Upper lobe of right lung (tissue), 1 donor: ENCODE measurements around the gene GGA3. TPM values are rescaled to one million over a fixed set of nuclear protein-coding genes. Genes with fewer than 3 reads are reported as not detected.
"Not testable (repeated sequence)": the region's sequence is repeated elsewhere in the genome, so short reads cannot be mapped to it uniquely, and the experiment has no call there.

Experiments used
- ATAC-seq: fragments of 200-7000 bp; cut with Tn5 transposase; one replicate; pipeline ENCODE4 v1.9.1; 2020; ENCODE audit warnings: mild to moderate bottlenecking, moderate library complexity
- DNase-seq: peaks from one replicate; pipeline ENCODE4 v3.0.0-alpha.2; 2020
- H3K27ac ChIP-seq: fragments of 200-600 bp; one replicate; pipeline ENCODE4 v1.8.0; 2022
- H3K27me3 ChIP-seq: fragments of 200-600 bp; one replicate; pipeline ENCODE4 v1.8.0; 2022; ENCODE audit warnings: mild to moderate bottlenecking
- H3K36me3 ChIP-seq: fragments of 200-600 bp; one replicate; pipeline ENCODE4 v1.8.0; 2022
- H3K4me1 ChIP-seq: fragments of 200-600 bp; one replicate; pipeline ENCODE4 v1.8.0; 2022
- H3K4me3 ChIP-seq: fragments of 200-600 bp; one replicate; pipeline ENCODE4 v1.8.0; 2022; ENCODE audit warnings: mild to moderate bottlenecking
- H3K9me3 ChIP-seq: fragments of 200-600 bp; one replicate; pipeline ENCODE4 v1.8.0; 2022
- CTCF ChIP-seq: fragments of 200-600 bp; IDR thresholded peaks from one replicate; pipeline ENCODE4 v1.8.0; 2022; ENCODE audit warnings: antibody characterized with exemption
- intact Hi-C: fragments of 100-400 bp; cut with DNase I; formaldehyde crosslinking; loops from one replicate; pipeline ENCODE4 v1.11.0; 2022
- total RNA-seq: library from RNA; stranded (reverse); fragmentation: NEBNext Ultra II Directional; extraction: Animal tissue kit (Norgen Biotek cat#: 25700); gene quantifications from one replicate; pipeline ENCODE4 v1.2.1, GENCODE V29; 2021
- donor health status: DM: no; HTN: yes; CAD: no; lungs with severe emphysema.

GGA3 gene
- total RNA-seq, 1 donor from 2014 or later = 52.7 TPM

- Histone ChIP-seq H3K4me3 (no peak overlapping the region), H3K4me1 (peaks cover 13% of the 10 kb centered on the region), H3K9me3 (no peaks in the 10 kb centered on the region), H3K36me3 (peaks cover 48% of the 10 kb centered on the region), H3K27me3 (no peaks in the 10 kb centered on the region), H3K27ac (no peak overlapping the region)
- DNase-seq (no peak), ATAC-seq (no peak)
- intact Hi-C loops = no loop called here
- TF ChIP-seq CTCF = no peak
Measured at GRCh38 chr17:75208161-75208560, 53.2 kb downstream of the GGA3 start.

- no peak for DNase-seq
- intact Hi-C loops = no loop called here
- Histone ChIP-seq H3K27ac (no peak overlapping the region), H3K4me1 (peaks cover 13% of the 10 kb centered on the region), H3K27me3 (no peaks in the 10 kb centered on the region), H3K4me3 (no peak overlapping the region), H3K9me3 (no peaks in the 10 kb centered on the region), H3K36me3 (peaks cover 44% of the 10 kb centered on the region)
- ATAC-seq = no peak
- TF ChIP-seq CTCF = no peak
Measured at GRCh38 chr17:75207760-75208159, 53.6 kb downstream of the GGA3 start.

GRCh38 chr17:75207050-75207407, 54.4 kb downstream of the GGA3 start:
- intact Hi-C loops, DNase-seq, H3K27ac ChIP-seq, ATAC-seq, H3K27me3 ChIP-seq, H3K9me3 ChIP-seq: not testable (repeated sequence)
- H3K4me3 ChIP-seq = peak overlapping the region; percentile 75
- peaks cover 37% of the 10 kb centered on the region for H3K36me3 ChIP-seq
- H3K4me1 ChIP-seq = peaks cover 13% of the 10 kb centered on the region

- no peak for TF ChIP-seq CTCF
- no peaks in the 10 kb centered on the region for H3K27me3 ChIP-seq
- peak overlapping the region; percentile 75 for H3K4me3 ChIP-seq
- H3K9me3 ChIP-seq = no peaks in the 10 kb centered on the region
- intact Hi-C loops = no loop called here
- peaks cover 13% of the 10 kb centered on the region for H3K4me1 ChIP-seq
- H3K36me3 ChIP-seq = peaks cover 25% of the 10 kb centered on the region
- no peak for ATAC-seq
- peak overlapping the region; percentile 98 for H3K27ac ChIP-seq
- DNase-seq = no peak
Measured at GRCh38 chr17:75205793-75206163, 55.6 kb downstream of the GGA3 start.

GRCh38 chr17:75205037-75205792, 56.2 kb downstream of the GGA3 start, which contains the start of gene NUP85:
Gene NUP85, plus strand, starts transcription at chr17:75205679. Its CDS starts 83 bp downstream, at chr17:75205762.
- intact Hi-C loops = no loop called here
- TF ChIP-seq CTCF = no peak
- peak; percentile 98 for ATAC-seq
- DNase-seq = peak; percentile 97
- H3K4me1 ChIP-seq = peaks cover 13% of the 10 kb centered on the region
- H3K9me3 ChIP-seq = no peaks in the 10 kb centered on the region
- H3K27ac ChIP-seq = peak within 1 kb of the TSS; percentile 98
- H3K4me3 ChIP-seq = peak within 1 kb of the TSS; percentile 75
- H3K36me3 ChIP-seq = peaks cover 19% of the 10 kb centered on the region
- H3K27me3 ChIP-seq = no peaks in the 10 kb centered on the region

GRCh38 chr17:75199886-75200618, 61.4 kb downstream of the GGA3 start:
- no peak for DNase-seq
- H3K27me3 ChIP-seq = no peaks in the 10 kb centered on the region
- no peaks in the 10 kb centered on the region for H3K4me1 ChIP-seq
- H3K27ac ChIP-seq = no peak overlapping the region
- no peak for ATAC-seq
- intact Hi-C loops = no loop called here
- TF ChIP-seq CTCF = no peak
- H3K4me3 ChIP-seq = no peak overlapping the region
- no peaks in the 10 kb centered on the region for H3K9me3 ChIP-seq
- H3K36me3 ChIP-seq = no peaks in the 10 kb centered on the region
